OCI-M2 (cell line): Measurements from ENCODE around the gene PPP2R5E.

ENCODE experiments used
- DNase-seq: peaks from one replicate; lab custom pipeline; 2025; ENCODE audit not compliant: unreplicated experiment; lab: John Stamatoyannopoulos, UW

The PPP2R5E gene

DNA sequence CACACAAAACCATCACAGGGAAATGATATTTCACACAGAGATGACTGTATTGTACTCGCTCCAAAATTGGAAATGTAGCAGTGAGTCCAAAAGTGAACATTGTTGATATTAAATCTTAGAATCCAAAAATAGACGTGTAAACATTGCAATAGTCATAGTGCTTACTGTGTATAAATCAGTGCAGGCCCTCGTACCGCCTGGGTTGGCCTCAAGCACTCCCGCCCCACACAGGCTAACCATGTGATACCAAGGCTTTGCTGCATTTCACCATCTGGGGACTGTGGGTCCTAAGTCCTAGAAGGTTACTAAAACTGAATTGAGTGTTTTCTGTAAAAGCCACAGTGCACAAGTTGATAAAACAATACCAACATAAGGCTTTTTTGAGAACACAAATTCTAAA lies 107.3 kb downstream of the PPP2R5E start:
- DNase-seq: no peak

DNA sequence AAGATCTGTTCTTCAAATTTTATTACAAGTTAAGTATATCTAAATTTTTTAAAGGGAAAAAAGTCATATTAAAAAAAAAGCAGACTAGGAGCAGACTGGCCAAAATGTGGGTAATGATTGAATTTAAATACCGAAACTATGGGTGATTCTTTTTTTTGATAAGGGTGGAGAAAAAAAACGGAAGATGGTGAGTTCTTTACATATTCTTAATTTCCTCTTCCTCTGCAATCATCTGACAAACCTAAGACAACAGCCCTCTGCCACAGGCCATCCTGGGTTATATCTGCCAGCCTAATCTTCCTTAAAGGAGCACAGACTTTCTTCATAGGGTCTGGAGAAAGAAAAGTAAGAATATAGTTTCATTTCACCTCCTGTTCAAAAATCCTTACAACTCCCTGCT lies 108.0 kb downstream of the PPP2R5E start:
- no peak for DNase-seq

DNA sequence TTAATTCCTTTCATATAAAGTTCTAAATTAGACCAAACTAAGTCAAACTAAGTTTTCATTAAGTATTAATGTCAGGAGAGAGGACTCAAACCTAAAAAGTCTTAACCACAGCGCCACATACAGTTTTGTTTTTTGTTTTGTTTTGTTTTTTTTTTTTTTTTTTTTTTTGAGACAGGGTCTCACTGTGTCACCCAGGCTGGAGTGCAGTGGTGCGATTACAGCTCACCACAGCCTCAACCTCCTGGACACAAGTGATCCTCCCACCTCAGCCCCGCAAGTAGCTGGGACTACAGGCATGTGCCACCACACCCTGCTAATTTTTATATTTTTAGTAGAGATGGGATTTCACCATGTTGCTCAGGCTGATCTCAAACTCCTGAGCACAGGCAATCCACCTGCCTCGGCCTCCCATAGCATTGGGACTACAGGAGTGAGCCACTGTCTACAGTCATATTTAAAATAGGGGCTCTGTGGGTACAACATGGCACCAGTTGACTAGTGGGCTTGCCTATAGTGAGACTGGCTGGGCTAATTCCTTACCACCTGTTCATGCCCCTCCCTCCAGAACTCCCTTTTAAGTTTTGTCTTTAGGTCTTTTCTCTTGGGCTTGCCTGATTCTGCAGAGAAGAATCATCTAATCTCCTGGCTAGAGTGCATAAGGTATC lies 110.2 kb downstream of the PPP2R5E start:
- no peak for DNase-seq

DNA sequence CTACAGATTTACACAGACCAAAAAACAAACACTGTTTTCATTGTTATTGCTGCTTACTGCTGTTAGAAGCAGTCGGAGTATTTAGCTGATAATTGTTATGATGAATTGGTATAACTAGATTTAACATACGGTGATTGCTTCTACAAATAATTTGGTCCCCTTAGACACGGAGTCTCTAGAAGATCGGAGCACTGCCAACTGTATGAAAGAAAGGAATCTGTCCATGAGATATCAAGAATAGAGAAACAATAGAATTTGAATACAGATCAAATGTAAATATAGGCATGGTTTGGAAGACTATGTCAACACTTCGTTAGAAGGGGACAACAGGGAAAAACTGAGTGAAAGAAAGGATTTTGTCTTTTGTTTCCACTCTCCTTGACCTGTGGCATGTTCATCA lies 110.9 kb downstream of the PPP2R5E start:
- DNase-seq: no peak

DNA sequence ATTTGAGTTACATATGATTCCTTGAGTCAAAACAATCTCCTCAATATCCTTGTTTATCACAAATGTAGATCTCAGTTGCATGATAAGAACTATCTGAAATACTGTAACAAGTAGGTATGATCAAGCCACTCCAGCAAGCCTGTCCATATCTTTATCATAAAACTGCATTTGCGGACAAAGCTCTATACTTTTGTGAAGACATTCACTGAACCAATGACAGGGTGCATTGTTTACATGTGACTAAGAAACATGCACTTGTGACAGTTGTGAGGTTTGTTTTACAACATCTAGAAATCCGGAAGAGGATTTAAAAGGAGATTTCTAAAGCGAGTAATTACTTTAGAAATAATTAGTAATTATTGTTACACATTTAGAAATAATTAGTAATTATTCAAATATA lies 111.7 kb downstream of the PPP2R5E start:
- DNase-seq: no peak

DNA sequence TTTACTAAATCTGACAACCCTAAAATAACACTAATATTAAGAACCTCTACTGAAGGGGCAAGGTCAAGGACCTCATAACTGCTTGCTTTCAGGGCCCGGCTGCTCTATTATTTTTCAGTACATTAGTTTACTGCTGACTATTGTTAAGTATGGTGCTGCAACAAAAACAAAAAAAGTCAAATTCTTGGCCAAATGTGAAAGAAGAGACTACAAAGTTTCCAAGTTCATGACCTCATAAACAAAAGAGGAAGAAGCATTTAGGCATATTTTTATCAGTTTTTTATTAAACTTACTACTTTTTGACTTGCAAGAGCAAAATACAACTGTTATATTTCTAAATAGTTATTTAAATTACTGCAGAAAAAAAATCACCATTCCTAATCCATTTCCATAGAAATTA lies 114.7 kb downstream of the PPP2R5E start:
- no peak for DNase-seq

DNA sequence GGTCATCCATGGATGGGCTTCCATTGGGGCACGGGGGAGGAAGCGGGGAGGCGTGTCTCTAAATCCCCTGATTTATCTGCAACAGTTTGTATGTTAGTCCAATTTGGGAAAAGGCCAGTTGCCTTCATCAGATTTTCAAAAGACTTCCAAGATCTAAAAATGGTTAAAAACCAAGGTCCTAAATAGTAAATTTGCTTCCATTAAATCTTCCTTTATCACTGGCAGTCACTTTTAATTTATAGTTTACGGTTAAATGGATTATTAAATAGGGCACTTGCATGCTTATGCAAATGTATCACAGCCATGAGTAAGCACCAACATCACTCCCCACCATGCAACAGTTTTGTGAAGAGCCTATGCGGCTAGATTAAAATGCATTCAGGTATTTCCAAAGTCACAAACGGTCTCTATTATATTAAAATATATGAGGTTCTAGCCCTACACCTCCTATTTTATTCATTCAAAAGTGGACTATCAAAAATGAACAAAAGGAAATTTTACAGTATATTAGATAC lies 116.3 kb downstream of the PPP2R5E start:
- DNase-seq: no peak

DNA sequence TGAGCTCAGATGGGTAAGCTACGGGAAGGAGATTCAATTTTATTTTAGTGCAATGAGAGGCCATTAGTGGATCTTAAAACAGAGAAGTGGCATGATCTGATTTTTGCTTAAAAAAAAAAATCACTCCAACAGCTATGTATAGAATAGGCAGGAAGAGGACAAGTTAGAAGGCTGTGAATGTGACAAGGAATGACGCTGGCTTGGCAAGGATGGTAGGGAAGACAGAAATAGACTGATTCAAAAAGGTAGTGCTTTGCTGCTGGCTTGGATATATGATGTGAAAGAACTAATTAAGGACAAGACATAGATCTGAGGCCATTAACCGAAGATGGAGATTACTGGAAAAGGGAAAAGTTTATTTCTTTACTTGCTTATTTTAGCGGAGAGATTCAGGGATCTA lies 119.3 kb downstream of the PPP2R5E start:
- DNase-seq: no peak

DNA sequence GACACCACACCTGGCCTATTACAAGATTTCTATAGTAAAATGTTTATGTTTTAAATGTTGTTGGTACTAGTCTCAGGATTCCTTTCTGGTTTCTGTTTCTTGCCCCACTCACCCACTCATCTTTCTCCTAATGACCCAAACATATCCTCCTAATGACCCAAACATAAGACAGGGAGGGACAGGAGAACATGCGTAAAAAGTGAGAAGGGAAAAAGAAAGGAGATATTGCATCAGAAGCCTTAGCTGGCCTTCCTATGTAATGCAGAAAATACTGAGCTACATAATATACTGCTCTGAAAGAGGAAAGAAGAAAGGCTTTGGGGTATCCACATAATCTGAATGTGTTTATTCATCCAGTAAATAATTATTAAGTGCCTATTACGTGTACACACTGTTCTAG lies 119.8 kb downstream of the PPP2R5E start:
- no peak for DNase-seq

DNA sequence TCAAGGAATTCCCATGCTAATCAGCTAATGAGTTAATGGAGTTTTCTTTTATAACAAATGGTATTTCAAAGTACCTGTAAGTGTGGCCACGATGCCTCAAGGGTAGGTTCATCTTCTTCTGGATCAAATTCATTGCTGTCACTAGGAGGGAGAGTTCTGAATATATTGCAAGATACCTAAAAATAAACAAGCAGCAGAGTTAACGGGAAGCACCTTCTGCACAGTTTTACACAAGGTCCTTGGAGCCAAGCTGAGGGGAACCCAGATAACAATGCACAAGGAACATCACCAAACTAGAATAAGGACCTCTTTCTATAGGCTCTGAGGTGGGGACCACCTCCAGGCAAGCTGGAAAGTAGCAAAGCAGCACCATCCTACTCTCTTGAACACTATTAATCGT lies 121.3 kb downstream of the PPP2R5E start:
- DNase-seq: no peak

DNA sequence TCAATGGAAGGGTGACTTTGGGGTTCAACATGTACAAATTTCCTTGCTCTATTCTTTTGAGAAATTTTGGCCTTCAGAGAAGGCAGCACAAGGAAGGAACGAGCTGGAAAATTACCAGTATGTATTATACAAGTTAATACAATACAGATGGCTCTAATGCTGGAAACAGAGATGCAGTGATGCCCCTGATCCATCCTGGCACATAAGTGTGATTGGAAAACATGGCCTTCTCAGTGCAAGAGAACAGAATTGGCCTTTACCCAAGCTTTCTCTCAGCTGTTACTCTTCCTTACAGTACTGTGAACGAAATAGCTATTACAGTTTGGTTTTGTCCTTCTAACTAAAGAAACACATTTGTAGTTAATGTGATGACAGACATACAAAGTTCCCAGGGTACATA lies 122.0 kb downstream of the PPP2R5E start:
- no peak for DNase-seq

DNA sequence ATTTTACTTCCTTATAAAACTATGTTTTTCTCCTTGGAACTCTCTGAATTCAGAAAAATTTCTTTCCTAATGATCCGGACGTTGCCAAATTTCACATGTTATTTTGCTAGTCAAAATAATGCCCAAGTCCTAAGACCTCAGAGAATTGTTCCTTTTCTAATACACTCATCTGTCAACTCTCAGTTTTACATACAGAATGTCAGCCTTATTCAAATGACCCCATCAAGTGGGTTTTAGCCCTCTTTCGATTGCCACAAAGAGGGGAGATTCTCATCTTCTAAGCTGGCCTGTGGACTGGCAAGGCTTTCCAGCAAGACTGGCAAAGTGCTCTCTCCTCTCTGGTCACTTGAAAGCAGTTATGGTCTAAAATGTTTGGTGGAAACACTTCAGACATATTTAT lies 125.2 kb downstream of the PPP2R5E start:
- DNase-seq: no peak

DNA sequence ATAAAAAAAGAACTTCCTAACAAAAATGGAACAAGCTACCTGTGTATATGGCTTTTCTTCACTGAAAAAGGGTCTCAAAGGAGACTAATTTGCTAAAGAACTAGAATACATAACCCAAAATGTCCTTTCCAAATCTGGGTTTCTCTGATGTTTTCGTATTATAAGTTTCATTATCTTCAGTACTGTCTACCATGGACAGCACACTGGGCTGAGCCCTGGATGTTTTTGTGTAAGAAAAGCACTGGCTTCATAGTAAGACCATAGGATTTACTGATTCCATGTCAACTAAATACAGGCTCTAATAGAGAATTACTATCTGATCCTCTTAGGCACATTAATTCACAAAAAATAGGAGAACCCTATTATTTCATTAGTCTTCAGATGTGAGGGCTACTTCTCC lies 130.2 kb downstream of the PPP2R5E start:
- no peak for DNase-seq

DNA sequence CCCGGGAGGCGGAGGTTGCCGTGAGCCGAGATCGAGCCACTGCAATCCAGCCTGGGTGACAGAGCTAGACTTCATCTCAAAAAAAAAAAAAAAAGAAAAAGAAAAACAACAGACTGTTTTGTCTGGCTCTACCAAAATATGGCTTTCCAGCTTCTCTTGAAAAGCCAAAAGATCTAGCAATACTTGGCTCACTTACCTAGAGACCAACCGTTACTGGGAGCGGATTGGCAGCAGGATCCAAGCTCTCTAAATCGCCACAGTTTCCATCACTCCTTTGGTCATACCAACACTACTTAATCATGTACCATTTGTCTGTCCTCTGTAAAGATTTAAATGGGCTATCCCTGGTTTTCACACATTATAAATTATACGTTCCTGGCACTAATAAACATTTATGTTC lies 136.8 kb downstream of the PPP2R5E start:
- no peak for DNase-seq

DNA sequence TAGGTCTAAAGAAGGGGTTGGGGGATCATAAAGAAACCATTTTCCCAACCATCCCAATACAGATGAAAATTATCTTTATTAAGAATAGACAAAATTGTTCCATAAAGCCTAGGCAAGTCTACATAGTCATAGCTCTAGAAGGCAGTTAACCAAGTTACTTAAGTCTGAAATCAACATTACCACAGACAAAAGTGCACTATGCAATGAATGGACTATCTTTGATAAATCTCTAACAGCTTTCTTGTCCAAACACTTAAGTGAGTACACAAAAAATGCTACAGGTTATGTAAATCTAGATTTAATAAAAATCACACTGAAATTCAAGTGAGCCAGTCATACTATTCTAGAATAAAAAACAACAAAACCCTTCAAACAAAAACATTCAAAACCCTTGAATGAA lies 137.5 kb downstream of the PPP2R5E start:
- no peak for DNase-seq

DNA sequence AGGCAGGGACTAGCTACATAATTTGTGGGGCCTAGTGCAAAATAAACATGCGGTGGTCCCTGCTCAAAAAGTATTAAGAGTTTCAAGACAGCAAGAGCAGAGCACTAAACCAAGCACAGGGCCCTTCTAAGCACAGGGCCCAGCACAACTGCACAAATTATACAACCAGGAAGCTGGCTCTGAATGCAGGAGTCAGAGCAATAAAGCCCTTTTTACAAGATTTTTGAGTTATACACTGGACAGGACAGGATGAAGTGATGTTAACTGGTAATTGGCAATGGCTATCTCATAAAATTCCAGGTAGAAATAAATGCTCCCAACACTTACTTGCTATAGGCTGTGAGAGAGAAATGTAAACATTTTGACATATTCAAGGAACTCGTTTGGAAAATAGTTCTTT lies 138.3 kb downstream of the PPP2R5E start:
- no peak for DNase-seq

DNA sequence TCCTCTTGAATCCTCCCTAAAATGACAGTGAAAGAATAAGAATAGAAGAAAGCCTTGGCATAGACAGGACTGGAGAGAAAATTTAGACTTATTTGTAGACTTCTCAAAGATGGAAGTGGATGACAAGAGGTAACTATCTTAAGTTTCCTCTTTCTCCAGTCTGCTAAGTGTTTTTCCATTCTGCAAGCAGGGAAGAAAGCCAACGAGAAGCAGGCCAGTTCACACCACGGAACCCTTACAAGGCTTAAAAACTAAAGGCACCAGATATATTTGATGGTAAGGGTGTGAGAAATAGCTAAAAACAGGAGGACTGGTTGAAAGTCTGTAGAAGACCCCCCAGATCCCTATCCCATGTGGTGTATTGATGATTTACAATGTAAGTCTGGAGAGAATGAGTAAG lies 141.5 kb downstream of the PPP2R5E start:
- no peak for DNase-seq

DNA sequence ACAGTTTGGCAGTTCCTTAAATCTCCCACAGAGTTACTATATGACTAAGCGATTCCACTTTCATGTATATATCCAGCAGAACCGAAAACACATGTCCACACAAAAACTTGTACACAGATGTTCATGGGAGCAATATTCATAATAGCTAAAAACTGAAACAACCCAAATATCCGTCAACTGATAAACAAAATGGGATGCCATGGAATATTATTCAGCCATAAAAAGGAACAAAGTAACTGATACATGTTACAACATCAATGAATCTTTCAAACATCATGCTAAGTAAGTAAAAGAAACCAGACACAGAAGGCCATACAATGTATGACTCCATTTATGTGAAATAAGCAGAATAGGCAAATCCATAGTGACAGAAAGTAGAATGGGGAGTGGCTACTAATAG lies 144.2 kb downstream of the PPP2R5E start:
- DNase-seq: no peak

DNA sequence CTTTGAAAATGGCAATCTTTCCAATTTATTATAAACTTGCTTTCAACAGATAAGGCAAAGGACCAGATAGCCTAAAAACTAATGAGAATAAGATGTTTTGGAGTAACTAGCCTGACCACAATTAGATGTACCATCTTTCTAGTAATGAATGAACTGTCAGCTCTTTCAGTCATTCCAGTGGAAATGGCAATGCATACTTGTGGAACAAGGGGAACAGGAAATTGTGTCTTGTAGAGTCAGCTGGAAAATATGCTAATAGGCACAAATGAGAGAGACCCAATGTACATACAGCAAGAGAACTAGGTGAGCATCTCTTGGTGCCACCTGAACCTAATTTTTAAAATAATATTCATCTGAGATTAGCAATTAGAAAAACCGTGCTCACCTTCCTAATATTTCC lies 148.3 kb downstream of the PPP2R5E start:
- DNase-seq: no peak

DNA sequence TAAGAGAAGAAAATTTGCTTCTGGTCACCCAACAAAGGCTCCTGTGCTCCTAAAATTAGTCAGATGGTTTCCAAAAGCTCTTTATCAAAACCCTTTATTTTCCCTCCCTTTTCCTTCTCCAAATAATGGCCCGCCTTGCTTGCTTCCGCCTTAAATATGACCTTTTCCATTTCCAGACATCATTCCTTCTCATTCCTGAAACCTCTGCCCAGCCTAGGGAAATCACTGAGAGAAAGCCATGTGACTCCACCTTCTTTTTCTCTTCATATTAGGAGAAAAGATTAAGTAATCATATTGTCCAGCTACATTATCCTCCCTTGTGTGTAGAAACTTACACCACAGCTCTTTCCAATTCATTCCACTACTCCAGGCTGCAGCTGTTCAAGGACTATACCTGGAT lies 148.7 kb downstream of the PPP2R5E start:
- DNase-seq: no peak

DNA sequence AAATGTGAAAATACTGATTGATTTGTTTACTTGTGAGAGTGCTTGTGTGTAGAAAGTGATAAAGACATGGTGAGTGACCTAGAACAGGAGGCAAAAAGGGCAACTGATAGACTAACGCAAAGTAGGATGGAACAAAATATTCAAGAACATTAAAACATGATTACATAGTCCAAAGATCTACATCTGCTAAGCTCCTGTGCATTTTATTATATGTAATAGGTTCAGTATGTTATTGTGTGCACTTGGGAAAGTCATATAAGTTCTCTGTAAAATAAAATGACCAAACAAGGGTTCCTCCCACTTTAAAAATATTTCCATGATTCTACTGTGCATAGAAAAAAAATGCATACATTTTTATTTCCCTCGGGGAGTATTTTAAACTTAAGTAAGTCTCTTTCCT lies 150.2 kb downstream of the PPP2R5E start:
- no peak for DNase-seq

DNA sequence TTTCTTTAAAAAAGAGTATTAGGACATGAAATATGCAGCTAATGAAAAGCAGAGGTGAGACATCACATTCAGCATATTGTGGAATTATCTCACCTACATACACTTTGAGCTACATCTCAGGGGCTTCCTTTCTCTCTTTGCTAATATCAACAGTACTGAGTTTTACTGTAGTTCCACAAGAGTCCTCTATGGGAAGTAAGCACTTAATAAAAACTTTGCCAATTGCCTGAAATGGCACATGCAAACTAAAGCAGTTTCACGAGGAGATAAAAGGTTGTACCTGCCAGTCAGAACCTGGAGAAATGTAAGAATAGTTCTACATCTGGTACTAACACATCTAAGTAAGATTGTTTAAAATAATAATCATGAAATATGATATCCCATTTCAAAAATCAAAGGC lies 150.9 kb downstream of the PPP2R5E start:
- DNase-seq: no peak

DNA sequence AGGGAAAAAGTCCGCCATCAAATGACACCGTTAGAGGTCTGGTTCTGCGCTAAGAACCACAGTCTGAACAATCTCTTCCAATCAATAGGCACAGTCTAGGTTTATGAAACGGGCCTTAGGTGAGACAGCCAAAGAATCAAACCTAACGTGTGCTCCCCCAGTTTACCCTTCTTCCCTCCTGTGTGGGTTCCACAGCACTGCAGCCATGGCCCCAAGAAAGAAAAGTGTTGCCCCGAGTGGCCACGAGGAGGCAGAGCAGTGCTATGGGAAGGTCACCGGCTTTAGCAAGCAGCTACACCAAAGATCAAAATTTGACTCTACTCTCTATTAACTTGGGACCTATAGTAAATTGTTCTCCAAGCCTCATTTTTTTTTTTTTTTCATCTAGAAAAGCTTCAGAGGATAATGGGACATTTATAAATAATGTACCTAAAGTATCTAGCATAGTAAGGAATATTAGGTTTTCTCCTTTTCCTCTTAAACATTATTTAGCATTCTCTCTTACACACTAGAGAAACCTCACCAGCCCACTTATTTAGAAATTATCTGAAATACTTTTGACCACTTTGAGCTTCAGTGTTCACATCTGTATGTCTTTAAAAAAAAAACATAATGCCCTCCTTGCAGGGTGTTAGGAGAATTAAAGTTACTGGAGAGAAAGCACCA lies 154.3 kb downstream of the PPP2R5E start:
- no peak for DNase-seq
